ENCODE results near the gene RIMS4. TPM values are rescaled to one million over a fixed set of nuclear protein-coding genes. Genes with fewer than 3 reads are reported as not detected.

RIMS4 gene
- total RNA-seq, 1 donor from 2014 or later, result 6.3 TPM

DNA sequence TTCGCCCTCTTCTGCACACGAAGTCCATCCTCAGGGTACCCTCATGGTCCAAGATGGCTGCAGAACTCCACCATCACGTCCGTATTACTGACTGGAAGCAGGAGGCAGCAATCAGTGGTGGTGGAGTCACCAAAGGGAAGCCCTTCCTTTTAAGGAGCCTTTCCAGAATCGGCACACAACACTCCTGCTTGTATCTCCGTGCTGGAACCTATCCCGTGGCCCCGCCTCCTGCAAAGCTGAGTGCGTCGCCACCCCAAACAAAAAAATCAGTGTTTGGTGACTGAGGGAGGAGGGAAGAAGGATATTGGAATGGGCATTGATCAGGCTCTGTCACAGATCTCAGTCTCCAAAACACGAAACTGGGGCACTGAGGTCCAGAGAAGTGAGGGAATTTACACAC is 101.0 kb downstream of the RIMS4 start:
- Mint-ChIP-seq H3K9me3 (ENCODE audit: low read depth) (no peaks in the 10 kb centered on the region), H3K4me3 (ENCODE audit: low read depth) (no peak overlapping the region), H3K27me3 (peaks cover 20% of the 10 kb centered on the region), H3K4me1 (ENCODE audit: low read depth) (no peaks in the 10 kb centered on the region), H3K36me3 (ENCODE audit: insufficient read depth) (no peaks in the 10 kb centered on the region), H3K27ac (no peak overlapping the region)
- TF ChIP-seq, protein P1, sequence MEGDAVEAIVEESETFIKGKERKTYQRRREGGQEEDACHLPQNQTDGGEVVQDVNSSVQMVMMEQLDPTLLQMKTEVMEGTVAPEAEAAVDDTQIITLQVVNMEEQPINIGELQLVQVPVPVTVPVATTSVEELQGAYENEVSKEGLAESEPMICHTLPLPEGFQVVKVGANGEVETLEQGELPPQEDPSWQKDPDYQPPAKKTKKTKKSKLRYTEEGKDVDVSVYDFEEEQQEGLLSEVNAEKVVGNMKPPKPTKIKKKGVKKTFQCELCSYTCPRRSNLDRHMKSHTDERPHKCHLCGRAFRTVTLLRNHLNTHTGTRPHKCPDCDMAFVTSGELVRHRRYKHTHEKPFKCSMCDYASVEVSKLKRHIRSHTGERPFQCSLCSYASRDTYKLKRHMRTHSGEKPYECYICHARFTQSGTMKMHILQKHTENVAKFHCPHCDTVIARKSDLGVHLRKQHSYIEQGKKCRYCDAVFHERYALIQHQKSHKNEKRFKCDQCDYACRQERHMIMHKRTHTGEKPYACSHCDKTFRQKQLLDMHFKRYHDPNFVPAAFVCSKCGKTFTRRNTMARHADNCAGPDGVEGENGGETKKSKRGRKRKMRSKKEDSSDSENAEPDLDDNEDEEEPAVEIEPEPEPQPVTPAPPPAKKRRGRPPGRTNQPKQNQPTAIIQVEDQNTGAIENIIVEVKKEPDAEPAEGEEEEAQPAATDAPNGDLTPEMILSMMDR (IDR thresholded peaks at IDR 0.05; ENCODE audit: unreplicated experiment), result no peak
- no peak for DNase-seq (ENCODE audit: low spot score, unreplicated experiment)

DNA sequence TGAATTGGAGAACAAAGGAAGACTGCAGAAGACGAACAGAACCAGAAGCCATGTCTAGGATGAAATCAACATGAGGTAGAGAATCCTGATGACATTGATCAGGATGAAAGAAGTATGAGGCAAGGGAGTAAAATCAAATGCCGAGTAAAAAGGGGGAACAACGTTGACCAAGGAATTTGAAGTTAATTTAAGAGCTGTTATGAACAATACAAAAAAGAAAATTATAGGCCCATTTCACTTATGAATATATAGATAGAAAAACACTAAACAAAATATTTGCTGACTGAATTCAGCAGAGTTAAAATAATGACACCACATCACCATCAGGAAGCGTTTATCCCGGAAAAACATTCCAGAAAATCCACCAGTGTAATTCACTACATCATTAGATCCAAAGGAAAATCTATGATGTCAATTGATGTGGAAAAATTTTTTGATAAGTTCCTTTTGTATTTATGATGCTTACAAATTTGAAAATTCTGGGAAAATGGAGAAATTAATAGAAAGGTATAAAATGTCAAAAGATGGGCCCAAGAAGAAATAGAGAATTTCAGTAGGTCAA is 103.2 kb downstream of the RIMS4 start:
- H3K4me3 Mint-ChIP-seq (ENCODE audit: low read depth), result no peak overlapping the region
- H3K27ac Mint-ChIP-seq, result no peak overlapping the region
- DNase-seq (ENCODE audit: low spot score, unreplicated experiment), result no peak
- H3K36me3 Mint-ChIP-seq (ENCODE audit: insufficient read depth), result no peaks in the 10 kb centered on the region
- H3K9me3 Mint-ChIP-seq (ENCODE audit: low read depth), result no peaks in the 10 kb centered on the region
- TF ChIP-seq, protein P1 (IDR thresholded peaks at IDR 0.05; ENCODE audit: unreplicated experiment), result no peak
- H3K27me3 Mint-ChIP-seq, result peaks cover 15% of the 10 kb centered on the region
- H3K4me1 Mint-ChIP-seq (ENCODE audit: low read depth), result no peaks in the 10 kb centered on the region

DNA sequence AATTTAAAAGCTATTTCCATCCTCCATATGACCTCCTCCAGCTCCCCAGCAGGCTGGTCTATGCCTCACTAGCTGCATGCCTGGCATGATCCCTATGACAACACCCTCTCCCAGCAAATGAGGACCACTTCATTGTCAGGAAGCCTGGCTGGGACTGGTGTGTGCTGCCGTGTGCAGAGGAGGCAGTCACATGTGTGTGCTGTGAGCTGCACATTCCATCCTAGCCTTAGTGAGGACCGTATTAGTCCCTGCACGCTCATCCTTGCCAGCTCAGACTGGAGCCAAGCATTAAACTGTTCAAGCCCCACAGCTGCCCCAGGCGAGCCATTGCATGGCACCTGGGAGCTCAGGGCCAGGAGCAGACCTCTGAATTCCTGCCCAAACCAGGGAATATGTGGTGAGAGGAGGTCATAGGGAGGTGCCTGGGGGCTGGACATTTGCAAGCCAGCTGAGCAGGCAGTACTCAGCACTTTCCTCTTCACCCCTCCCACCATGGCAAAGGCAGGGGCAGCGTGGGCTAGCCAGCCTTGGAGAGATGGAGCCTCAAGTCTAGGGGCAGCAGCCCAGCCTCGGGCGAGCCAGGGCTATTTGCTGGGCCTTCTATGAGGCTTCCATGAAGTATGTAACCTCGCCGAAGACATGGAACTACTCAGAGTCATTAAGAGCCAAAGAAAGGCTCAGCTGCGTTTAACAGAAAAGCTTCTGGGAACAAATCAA is 103.9 kb downstream of the RIMS4 start:
- H3K9me3 Mint-ChIP-seq (ENCODE audit: low read depth), result no peaks in the 10 kb centered on the region
- no peaks in the 10 kb centered on the region for H3K4me1 Mint-ChIP-seq (ENCODE audit: low read depth)
- DNase-seq (ENCODE audit: low spot score, unreplicated experiment), result no peak
- H3K4me3 Mint-ChIP-seq (ENCODE audit: low read depth), result no peak overlapping the region
- no peak overlapping the region for H3K27ac Mint-ChIP-seq
- TF ChIP-seq, protein P1 (IDR thresholded peaks at IDR 0.05; ENCODE audit: unreplicated experiment), result no peak
- H3K27me3 Mint-ChIP-seq, result peaks cover 10% of the 10 kb centered on the region
- H3K36me3 Mint-ChIP-seq (ENCODE audit: insufficient read depth), result no peaks in the 10 kb centered on the region

DNA sequence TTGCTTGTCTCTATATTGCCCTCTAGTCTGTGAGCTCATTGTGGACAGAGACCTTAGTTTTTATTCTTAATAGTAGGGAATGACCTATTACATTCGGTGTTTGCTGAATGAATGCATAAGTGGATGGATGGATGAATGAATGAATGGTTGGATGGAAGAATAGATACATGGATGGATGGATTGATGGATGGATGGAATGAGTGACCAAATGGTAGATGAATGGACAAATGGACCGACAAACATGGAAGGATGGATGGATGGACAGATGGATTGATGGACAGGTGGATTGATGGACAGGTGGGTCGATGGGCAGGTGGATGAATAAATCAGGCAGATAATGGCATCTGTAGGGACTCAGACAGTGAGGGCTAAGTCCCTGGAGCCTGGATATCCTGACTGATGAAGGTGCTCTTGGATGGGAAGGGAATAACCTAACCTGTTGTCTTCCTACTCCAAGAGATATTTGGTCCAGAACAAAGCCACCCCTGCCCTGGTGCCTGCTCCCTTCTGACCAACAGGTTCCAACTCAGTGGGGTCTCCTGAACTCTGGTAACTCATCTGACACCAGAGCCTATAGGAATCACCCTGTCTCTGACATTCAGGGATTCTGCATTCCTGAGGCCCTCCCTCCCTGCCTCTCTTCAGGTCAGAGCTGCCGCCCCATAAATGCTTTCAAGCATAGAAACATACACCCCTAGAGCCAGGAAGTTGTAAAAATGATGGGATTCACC is 104.8 kb downstream of the RIMS4 start:
- no peak overlapping the region for H3K27ac Mint-ChIP-seq
- H3K9me3 Mint-ChIP-seq (ENCODE audit: low read depth), result no peaks in the 10 kb centered on the region
- H3K36me3 Mint-ChIP-seq (ENCODE audit: insufficient read depth), result no peaks in the 10 kb centered on the region
- no peak overlapping the region for H3K4me3 Mint-ChIP-seq (ENCODE audit: low read depth)
- H3K27me3 Mint-ChIP-seq, result peaks cover 8% of the 10 kb centered on the region
- H3K4me1 Mint-ChIP-seq (ENCODE audit: low read depth), result peaks cover 2% of the 10 kb centered on the region
- DNase-seq (ENCODE audit: low spot score, unreplicated experiment), result no peak
- TF ChIP-seq, protein P1 (IDR thresholded peaks at IDR 0.05; ENCODE audit: unreplicated experiment), result no peak

DNA sequence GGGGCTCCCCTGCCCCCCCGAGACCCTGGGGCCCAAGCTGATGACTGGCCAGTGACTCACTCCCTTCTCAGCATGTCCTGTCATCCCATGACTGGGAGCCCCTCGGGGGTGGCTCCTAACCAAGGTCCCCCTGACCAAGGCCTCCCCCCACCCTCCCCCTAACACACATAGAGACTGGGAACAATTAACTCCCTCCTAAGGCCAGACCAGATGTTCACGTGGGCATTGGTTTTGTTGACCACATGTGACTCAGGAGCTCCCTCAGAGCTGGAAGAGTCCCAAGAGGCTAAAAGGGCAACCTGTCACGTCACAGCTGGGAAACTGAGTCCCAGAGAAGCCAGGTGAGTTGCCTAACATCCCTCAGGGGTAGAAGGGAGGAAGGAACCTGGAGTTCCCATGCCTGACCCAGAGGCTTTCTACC is 105.8 kb downstream of the RIMS4 start:
- no peaks in the 10 kb centered on the region for H3K9me3 Mint-ChIP-seq (ENCODE audit: low read depth)
- DNase-seq (ENCODE audit: low spot score, unreplicated experiment), result no peak
- H3K27me3 Mint-ChIP-seq, result peaks cover 8% of the 10 kb centered on the region
- no peaks in the 10 kb centered on the region for H3K36me3 Mint-ChIP-seq (ENCODE audit: insufficient read depth)
- no peak overlapping the region for H3K27ac Mint-ChIP-seq
- TF ChIP-seq, protein P1 (IDR thresholded peaks at IDR 0.05; ENCODE audit: unreplicated experiment), result no peak
- H3K4me3 Mint-ChIP-seq (ENCODE audit: low read depth), result no peak overlapping the region
- H3K4me1 Mint-ChIP-seq (ENCODE audit: low read depth), result peaks cover 2% of the 10 kb centered on the region
